ENCODE results near the gene F8. TPM values are rescaled to one million over a fixed set of nuclear protein-coding genes. Genes with fewer than 3 reads are reported as not detected.

F8 gene
- total and polyA plus RNA-seq, 7 donors: 13.5 to 31.7 (median 17.6) TPM

GRCh38 chrX:154795016-154795415 is 227.5 kb downstream of the F8 start:
- 69 to 97% (median 89%) methylated on average over 2 of the region's 2 CpGs for WGBS, 3 donors
- DNase-seq (no peak), ATAC-seq (no peak)
- Histone ChIP-seq H3K4me1 (peaks cover 2% of the 10 kb centered on the region), H3K36me3 (ENCODE audit: insufficient read depth in 1 of 2, low read depth in 1 of 2) (no peaks in the 10 kb centered on the region), H3K27me3 (ENCODE audit: insufficient read depth in 3 of 3, low read length in 2 of 3) (no peaks in the 10 kb centered on the region), H3K27ac (no peak overlapping the region), H3K4me3 (no peak overlapping the region), H3K9me3 (no peaks in the 10 kb centered on the region)
- intact Hi-C loops (cut with DNase I): no loop called here
- TF ChIP-seq CTCF (IDR thresholded peaks at IDR 0.05): no peak

GRCh38 chrX:154793084-154793795 is 229.3 kb downstream of the F8 start:
- H3K4me1 ChIP-seq: no peaks in the 10 kb centered on the region
- no peak for TF ChIP-seq CTCF (IDR thresholded peaks at IDR 0.05)
- no peaks in the 10 kb centered on the region for H3K27me3 ChIP-seq (ENCODE audit: insufficient read depth in 3 of 3, low read length in 2 of 3)
- DNase-seq (no peak), ATAC-seq (no peak)
- no peak overlapping the region for H3K4me3 ChIP-seq
- H3K9me3 ChIP-seq: no peaks in the 10 kb centered on the region
- intact Hi-C loops (cut with DNase I): no loop called here
- H3K27ac ChIP-seq: no peak overlapping the region
- WGBS, 3 donors: 80 to 93% (median 87%) methylated on average over 7 of the region's 7 CpGs
- H3K36me3 ChIP-seq (ENCODE audit: insufficient read depth in 1 of 2, low read depth in 1 of 2): no peaks in the 10 kb centered on the region

GRCh38 chrX:154791939-154792338 is 230.6 kb downstream of the F8 start:
- TF ChIP-seq CTCF (IDR thresholded peaks at IDR 0.05): no peak
- H3K36me3 ChIP-seq (ENCODE audit: insufficient read depth in 1 of 2, low read depth in 1 of 2): no peaks in the 10 kb centered on the region
- intact Hi-C loops (cut with DNase I): loop anchor here in 1 of 2 donors (2.0 kb wide), 1 partner anchor 19 kb away; no protein-coding TSS in a partner anchor
- H3K4me1 ChIP-seq: no peaks in the 10 kb centered on the region
- WGBS, 3 donors: 84 to 96% (median 94%) methylated on average over 8 of the region's 8 CpGs
- ATAC-seq: no peak
- H3K27me3 ChIP-seq (ENCODE audit: insufficient read depth in 3 of 3, low read length in 2 of 3): no peaks in the 10 kb centered on the region
- H3K4me3 ChIP-seq: no peak overlapping the region
- H3K27ac ChIP-seq: no peak overlapping the region
- DNase-seq: no peak
- no peaks in the 10 kb centered on the region for H3K9me3 ChIP-seq

GRCh38 chrX:154791467-154791866 is 231.1 kb downstream of the F8 start:
- Histone ChIP-seq H3K36me3 (ENCODE audit: insufficient read depth in 1 of 2, low read depth in 1 of 2) (no peaks in the 10 kb centered on the region), H3K4me1 (no peaks in the 10 kb centered on the region), H3K9me3 (no peaks in the 10 kb centered on the region), H3K4me3 (no peak overlapping the region), H3K27me3 (ENCODE audit: insufficient read depth in 3 of 3, low read length in 2 of 3) (no peaks in the 10 kb centered on the region), H3K27ac (no peak overlapping the region)
- TF ChIP-seq CTCF (IDR thresholded peaks at IDR 0.05): no peak
- intact Hi-C loops (cut with DNase I): loop anchor here in 1 of 2 donors (2.0 kb wide), 1 partner anchor 19 kb away; no protein-coding TSS in a partner anchor
- WGBS, 3 donors: 60 to 79% (median 68%) methylated on average over 4 of the region's 4 CpGs
- ATAC-seq (no peak), DNase-seq (no peak)

Other genes starting within 250 kb of the F8 start
- gene MPP1, start 217.2 kb downstream of the F8 start, total RNA-seq: 10 to 100 TPM; 15.1 to 21.3 (median 18.8) TPM
- gene MPP1, start 217.2 kb downstream of the F8 start, polyA plus RNA-seq: 10 to 100 TPM; 13.9 to 22.1 (median 15.1) TPM
- not detected for gene SMIM9, start 188.1 kb downstream of the F8 start, total RNA-seq
- gene SMIM9, start 188.1 kb downstream of the F8 start, polyA plus RNA-seq: not detected
- gene F8A1, start 136.4 kb downstream of the F8 start, total RNA-seq: 10 to 100 TPM; 16.6 to 28.3 (median 24.8) TPM
- 10 to 100 TPM; 14.1 to 16.2 (median 14.2) TPM for gene F8A1, start 136.4 kb downstream of the F8 start, polyA plus RNA-seq
- 100 to 1,000 TPM; 258 to 318 (median 275) TPM for gene FUNDC2, start 4.1 kb upstream of the F8 start, total RNA-seq
- 100 to 1,000 TPM; 386 to 441 (median 416) TPM for gene FUNDC2, start 4.1 kb upstream of the F8 start, polyA plus RNA-seq
- 10 to 100 TPM in 2 of 4 donors, 1 to 10 TPM in 2; 6.2 to 13.0 (median 10.8) TPM for gene CMC4, start 48.4 kb upstream of the F8 start, total RNA-seq
- 10 to 100 TPM; 12.5 to 23.9 (median 19.2) TPM for gene CMC4, start 48.4 kb upstream of the F8 start, polyA plus RNA-seq
- 10 to 100 TPM; 10.5 to 22.9 (median 18.0) TPM for gene MTCP1, start 48.4 kb upstream of the F8 start, total RNA-seq
- gene MTCP1, start 48.4 kb upstream of the F8 start, polyA plus RNA-seq: 1 to 10 TPM; 2.3 to 6.2 (median 6.0) TPM
- gene BRCC3, start 48.8 kb upstream of the F8 start, total RNA-seq: 10 to 100 TPM; 12.9 to 16.8 (median 15.2) TPM
- gene BRCC3, start 48.8 kb upstream of the F8 start, polyA plus RNA-seq: 10 to 100 TPM in 1 of 3 donors, 1 to 10 TPM in 2; 7.3 to 18.2 (median 8.4) TPM
- 10 to 100 TPM; 57.4 to 69.9 (median 62.9) TPM for gene VBP1, start 193.7 kb upstream of the F8 start, total RNA-seq
- 10 to 100 TPM; 49.1 to 92.8 (median 54.8) TPM for gene VBP1, start 193.7 kb upstream of the F8 start, polyA plus RNA-seq
- gene RAB39B, start 241.8 kb upstream of the F8 start, total RNA-seq: not detected
- under 1 TPM in 2 of 3 donors, not detected in 1; 0.01 to 0.03 TPM for gene RAB39B, start 241.8 kb upstream of the F8 start, polyA plus RNA-seq

All from psoas muscle (tissue), 8 donors.